GM23338 (cell line): ENCODE data around the gene ZNF26. TPM values are rescaled to one million over a fixed set of nuclear protein-coding genes. Genes with fewer than 3 reads are reported as not detected.

Experiments
- ATAC-seq: fragments of 200-7000 bp; cut with Tn5 transposase; 3 replicates; pipeline ENCODE4 v1.9.1; 2020
- DNase-seq: peaks from one replicate; pipeline ENCODE4 v3.0.0-alpha.2; 2015; ENCODE audit warnings: low spot score
- H2AFZ ChIP-seq: fragments of 200-600 bp; sonication (generic); 2 replicates; pipeline ENCODE4 v1.8.0; 2016; ENCODE audit warnings: antibody characterized with exemption, mild to moderate bottlenecking, moderate library complexity
- H3F3A ChIP-seq: fragments of 200-600 bp; sonication (generic); replicated peaks from 2 replicates; pipeline ENCODE4 v1.8.0; 2017; ENCODE audit warnings: antibody characterized with exemption, mixed run types, low read depth
- H3K27ac ChIP-seq: fragments of 200-600 bp; sonication (generic); 2 replicates; pipeline ENCODE4 v1.6.1; 2016; ENCODE audit warnings: low read depth
- H3K27me3 ChIP-seq: fragments of 200-600 bp; sonication (generic); 2 replicates; pipeline ENCODE4 v1.8.0; 2016; ENCODE audit warnings: mild to moderate bottlenecking, mixed run types, moderate library complexity; ENCODE audit not compliant: insufficient read depth
- H3K36me3 ChIP-seq: fragments of 200-600 bp; sonication (generic); 2 replicates; pipeline ENCODE4 v1.8.0; 2016; ENCODE audit warnings: mild to moderate bottlenecking; ENCODE audit not compliant: insufficient read depth
- H3K4me1 ChIP-seq: fragments of 200-600 bp; sonication (generic); 2 replicates; pipeline ENCODE4 v1.8.0; 2016; ENCODE audit warnings: mild to moderate bottlenecking, moderate library complexity; ENCODE audit not compliant: insufficient read depth
- H3K4me2 ChIP-seq: fragments of 200-600 bp; sonication (generic); 2 replicates; pipeline ENCODE4 v1.7.1; 2017; ENCODE audit warnings: mixed run types
- H3K4me3 ChIP-seq: fragments of 200-600 bp; sonication (generic); 2 replicates; pipeline ENCODE4 v1.6.1; 2016; ENCODE audit warnings: mixed run types
- H3K79me2 ChIP-seq: fragments of 200-600 bp; sonication (generic); replicated peaks from 2 replicates; pipeline ENCODE4 v1.8.0; 2017; ENCODE audit warnings: mild to moderate bottlenecking; ENCODE audit not compliant: insufficient read depth
- H3K9me2 ChIP-seq: fragments of 200-600 bp; sonication (generic); 2 replicates; pipeline ENCODE4 v1.8.0; 2017; ENCODE audit not compliant: insufficient read depth
- H4K20me1 ChIP-seq: fragments of 200-600 bp; sonication (generic); replicated peaks from 2 replicates; pipeline ENCODE4 v1.8.0; 2017; ENCODE audit warnings: mild to moderate bottlenecking; ENCODE audit not compliant: insufficient read depth
- H3K27ac Mint-ChIP-seq: 2 replicates; pipeline ENCODE4 v1.8.0; 2020; ENCODE audit warnings: inconsistent platforms, mild to moderate bottlenecking, moderate library complexity, mixed read lengths
- H3K27me3 Mint-ChIP-seq: 3 replicates; pipeline ENCODE4 v1.8.0; 2022; ENCODE audit warnings: low read depth, mild to moderate bottlenecking, moderate library complexity, mixed read lengths, inconsistent platforms; ENCODE audit not compliant: insufficient read depth, poor library complexity
- H3K36me3 Mint-ChIP-seq: 3 replicates; pipeline ENCODE4 v1.8.0; 2021; ENCODE audit warnings: low read depth, mild to moderate bottlenecking, inconsistent platforms, moderate library complexity, mixed read lengths
- H3K4me1 Mint-ChIP-seq: 3 replicates; pipeline ENCODE4 v1.8.0; 2020; ENCODE audit warnings: mild to moderate bottlenecking, inconsistent platforms, mixed read lengths
- H3K4me3 Mint-ChIP-seq: 3 replicates; pipeline ENCODE4 v1.8.0; 2021; ENCODE audit warnings: moderate library complexity, mild to moderate bottlenecking, inconsistent platforms, mixed read lengths
- H3K9me3 Mint-ChIP-seq: 3 replicates; pipeline ENCODE4 v1.8.0; 2020; ENCODE audit warnings: moderate library complexity, mild to moderate bottlenecking, inconsistent platforms, mixed read lengths
- CREB1 ChIP-seq: fragments of 250-450 bp; sonication (Bioruptor Pico); IDR thresholded peaks from 2 replicates; pipeline ENCODE4 v1.5.0; 2020; ENCODE audit warnings: low read depth, mild to moderate bottlenecking, moderate library complexity
- ETS1 ChIP-seq: IDR thresholded peaks from 2 replicates; pipeline ENCODE4 v1.6.1; 2016; ENCODE audit warnings: antibody characterized with exemption
- EZH2phosphoT487 ChIP-seq: fragments of 200-600 bp; sonication (generic); IDR thresholded peaks from one replicate; pipeline ENCODE4 v1.8.1; 2018; ENCODE audit warnings: antibody characterized with exemption; ENCODE audit not compliant: unreplicated experiment
- REST ChIP-seq: IDR thresholded peaks from one replicate; pipeline ENCODE4 v1.6.1; 2018; ENCODE audit warnings: antibody characterized with exemption; ENCODE audit not compliant: unreplicated experiment
- ZNF114 ChIP-seq: fragments of 250-450 bp; sonication (Bioruptor Pico); IDR thresholded peaks from 2 replicates; pipeline ENCODE4 v1.5.0; 2020; ENCODE audit warnings: mild to moderate bottlenecking, moderate library complexity
- ZNF462 ChIP-seq: fragments of 250-450 bp; sonication (Bioruptor Pico); IDR thresholded peaks from 2 replicates; pipeline ENCODE4 v1.5.0; 2020; ENCODE audit warnings: mild to moderate bottlenecking, moderate library complexity
- polyA plus RNA-seq: library from polyadenylated mRNA; unstranded; fragments of >200 nt; fragmentation: Nextera tagmentation; extraction: Ambion mirVana; gene quantifications from 2 replicates; pipeline ENCODE4 v1.2.1, GENCODE V29; 2016
- total RNA-seq: library from RNA; depleted of rRNA; stranded (reverse); fragments of >200 nt; shearing (Covaris generic); gene quantifications from 2 replicates; pipeline ENCODE4 v1.2.3, GENCODE V29; 2014

The ZNF26 gene
- total and polyA plus RNA-seq, 2 experiments from 2014 or later, result 4.8 to 18.9 TPM

GRCh38 chr12:132998741-132999140, 12.6 kb downstream of the ZNF26 start (continued):
- TF ChIP-seq ZNF462 (CRISPR knock-in tag) (no peak), REST (no peak)

- Histone ChIP-seq H3K79me2 (0 out of 2 replicates have a peak, but pooled peaks cover 6% of the 10 kb centered on the region), H4K20me1 (no peaks in the 10 kb centered on the region), H3K4me3 (no peak overlapping the region), H3K4me2 (no peak overlapping the region), H3K27ac (no peak overlapping the region), H3K36me3 (peaks cover 68% of the 10 kb centered on the region), H3K27me3 (no peaks in the 10 kb centered on the region), H3K9me2 (no peaks in the 10 kb centered on the region; the same call in 1 of the 2 replicates), H3F3A (no peaks in the 10 kb centered on the region), H2AFZ (no peak overlapping the region), H3K4me1 (no peaks in the 10 kb centered on the region)
- Mint-ChIP-seq H3K9me3 (peaks cover 92% of the 10 kb centered on the region), H3K36me3 (peaks cover 97% of the 10 kb centered on the region), H3K4me3 (no peak overlapping the region), H3K27me3 (peaks cover 4% of the 10 kb centered on the region), H3K4me1 (no peaks in the 10 kb centered on the region), H3K27ac (no peak overlapping the region)
- ATAC-seq, result no peak
- no peak for DNase-seq
- TF ChIP-seq ETS1 (no peak), CREB1 (CRISPR knock-in tag) (no peak), ZNF114 (no peak), EZH2phosphoT487 (no peak)
Observed at GRCh38 chr12:133010657-133011297, 24.6 kb downstream of the ZNF26 start.
